ENCODE results near the gene PRAC2.
"Not testable (repeated sequence)": the region's sequence is repeated elsewhere in the genome, so short reads cannot be mapped to it uniquely, and the experiment has no call there.

The PRAC2 gene

DNA sequence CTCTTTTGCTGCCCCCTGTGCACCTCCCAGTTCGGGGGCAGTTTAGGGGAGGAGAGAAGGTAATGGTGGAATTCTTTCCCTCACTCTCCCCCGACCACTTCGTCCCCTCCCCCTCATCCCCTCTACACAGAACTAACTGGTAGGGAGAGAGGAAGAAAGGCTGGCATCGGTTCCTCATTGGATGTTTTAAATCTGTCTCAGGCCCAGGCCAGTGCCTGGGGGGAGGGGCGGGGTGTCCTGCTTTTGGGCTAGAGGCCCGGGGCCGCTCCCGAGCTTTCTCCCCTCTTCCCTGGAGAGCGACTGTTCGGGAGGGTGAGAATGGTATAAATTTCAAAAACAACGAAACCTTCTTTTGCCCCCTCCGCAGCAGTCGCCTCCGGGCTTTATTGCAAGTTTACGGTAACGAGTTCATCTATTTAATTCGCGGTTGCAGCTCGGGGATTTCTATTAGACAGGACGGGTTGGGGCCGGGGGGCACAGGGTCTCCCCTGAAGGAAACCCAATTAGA, at the start of gene PRAC2:
PRAC2 (plus strand) TSS at position 271 of the 508 bp plus-strand sequence. CDS start 1,226 bp downstream, outside the sequence.
- DNase-seq, result no peak

DNA sequence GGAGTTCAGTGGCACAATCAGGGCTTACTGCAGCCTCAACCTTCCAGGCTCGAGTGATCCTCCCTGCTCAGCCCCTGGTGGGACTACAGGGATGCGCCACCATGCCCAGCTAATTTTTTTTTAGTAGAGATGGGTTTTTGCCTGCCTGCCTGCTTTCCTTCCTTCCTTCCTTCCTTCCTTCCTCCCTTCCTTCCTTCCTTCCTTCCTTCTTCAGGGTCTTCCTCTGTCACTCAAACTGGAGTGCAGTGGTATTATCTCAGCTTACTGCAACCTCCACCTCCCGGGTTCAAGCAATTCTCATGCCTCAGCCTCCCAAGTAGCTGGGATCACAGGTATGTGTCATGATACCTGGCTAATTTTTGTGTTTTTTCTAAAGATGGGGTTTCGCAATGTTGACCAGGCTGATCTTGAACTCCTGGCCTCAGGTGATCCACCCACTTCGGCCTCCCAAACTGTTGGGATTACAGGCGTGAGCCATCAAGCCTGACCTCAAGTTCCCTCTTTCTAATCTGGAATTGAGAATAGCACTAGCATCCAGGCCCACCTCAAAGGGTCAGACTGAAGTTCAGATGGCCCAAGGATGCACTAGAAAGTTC, 45.9 kb upstream of the PRAC2 start:
- no peak for DNase-seq

DNA sequence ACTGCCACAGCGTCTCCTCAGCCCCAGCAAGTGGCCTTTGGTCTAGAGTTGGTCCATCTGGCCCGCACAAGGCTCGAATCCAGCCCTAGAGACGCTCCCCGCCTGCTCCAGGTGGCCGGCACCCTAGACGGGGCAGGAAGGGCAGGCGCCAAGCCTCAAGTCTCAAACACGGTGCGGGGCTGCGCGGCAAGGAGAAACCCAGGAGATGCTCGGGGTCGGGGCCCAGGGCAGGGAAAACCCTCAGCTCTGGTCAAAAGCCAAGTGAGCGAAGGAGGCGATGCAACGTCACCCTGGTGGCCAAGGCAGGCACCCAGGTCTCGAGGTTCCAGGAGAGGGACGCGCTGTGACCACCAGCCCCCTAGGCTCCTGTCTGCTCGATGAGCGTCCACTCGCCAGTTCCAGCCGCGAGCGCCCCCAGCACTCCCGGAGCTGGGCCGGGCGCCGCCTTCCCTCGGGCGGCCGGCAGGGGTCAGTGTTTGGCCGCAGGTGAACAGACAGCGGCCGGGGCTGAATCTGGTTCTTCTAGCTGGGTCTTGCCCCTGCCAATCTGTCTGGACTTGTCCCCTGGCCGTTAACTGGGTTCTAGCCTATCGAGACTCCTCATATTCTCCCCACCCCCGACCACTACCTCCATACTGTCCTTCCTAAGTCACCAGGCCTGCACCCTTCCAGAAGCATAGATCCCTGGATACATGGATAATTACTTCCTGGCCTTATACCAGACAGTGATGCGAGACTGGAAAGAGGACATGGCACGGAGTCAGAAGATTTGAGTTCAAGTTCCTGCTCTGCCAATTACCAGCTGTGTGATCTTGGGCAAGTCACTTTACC, 44.6 kb upstream of the PRAC2 start:
- DNase-seq, result peak; percentile 35 to 54 (median 52)

DNA sequence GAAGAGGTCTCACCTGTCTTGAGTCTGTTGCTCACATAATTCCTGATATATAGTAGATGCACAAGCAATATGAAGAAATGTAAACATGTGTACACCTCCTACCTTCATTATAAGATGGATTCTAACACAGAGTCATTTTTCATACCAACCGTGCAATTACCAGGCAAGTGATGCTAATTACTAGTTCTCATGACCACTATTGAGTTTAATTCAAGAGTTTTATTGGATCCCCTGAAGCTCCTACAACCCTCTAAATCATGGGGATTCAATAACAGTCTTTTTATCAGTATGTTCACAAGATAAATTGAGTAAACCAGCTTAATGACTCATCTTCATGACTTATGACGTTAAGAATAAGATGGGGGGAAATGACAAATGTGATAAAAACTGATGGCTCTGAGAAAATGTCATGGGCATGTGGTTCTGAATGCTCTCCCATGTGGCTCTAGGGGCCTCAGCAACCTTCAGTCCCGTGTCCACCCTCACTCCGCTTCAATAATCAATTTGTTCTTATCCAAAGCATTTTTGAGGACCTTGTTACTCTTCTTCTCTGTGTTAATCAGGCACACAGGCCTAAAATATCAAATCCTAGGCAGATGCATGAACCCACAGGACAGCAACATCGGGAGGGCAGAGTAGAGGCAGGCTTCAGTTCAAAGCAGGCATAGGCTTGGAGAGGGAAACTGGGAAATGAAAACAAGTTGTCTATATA, 43.4 kb upstream of the PRAC2 start:
- no peak for DNase-seq

DNA sequence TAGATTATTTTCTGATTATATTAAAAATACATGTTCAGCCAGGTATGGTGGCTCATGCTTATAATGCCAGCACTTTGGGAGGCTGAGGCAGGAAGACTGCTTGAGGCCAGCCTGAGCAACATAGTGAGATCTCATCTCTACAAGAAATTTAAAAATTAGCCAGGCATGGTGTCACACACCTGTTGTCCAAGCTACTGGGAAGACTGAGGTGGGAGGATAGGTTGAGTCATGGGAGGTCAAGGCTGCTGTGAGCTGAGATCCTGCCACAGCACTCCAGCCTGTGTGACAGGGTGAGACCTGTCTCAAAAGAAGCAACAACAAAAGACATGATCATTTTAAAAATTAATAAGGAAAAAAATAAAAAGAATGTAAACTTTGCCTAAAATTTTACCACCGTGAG, 41.4 kb upstream of the PRAC2 start:
- no peak for DNase-seq

DNA sequence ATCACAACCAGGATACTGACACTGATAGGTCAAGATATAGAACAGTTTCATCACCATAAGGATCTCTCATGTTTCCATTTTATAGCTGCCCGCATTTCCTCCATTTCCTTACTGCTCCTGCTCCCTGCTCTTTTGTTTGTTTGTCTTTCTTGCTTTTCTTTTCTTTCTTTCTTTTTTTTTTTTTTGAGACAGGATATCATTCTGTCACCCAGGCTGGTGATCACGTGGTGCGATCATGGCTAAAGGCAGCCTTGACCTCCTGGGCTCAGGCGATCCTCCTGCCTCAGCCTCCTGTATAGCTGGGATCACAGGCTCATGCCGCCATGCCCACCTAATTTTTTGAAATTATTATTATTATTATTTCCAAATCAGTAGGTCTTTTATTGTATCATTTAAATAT, 32.3 kb upstream of the PRAC2 start:
- DNase-seq, result no peak

DNA sequence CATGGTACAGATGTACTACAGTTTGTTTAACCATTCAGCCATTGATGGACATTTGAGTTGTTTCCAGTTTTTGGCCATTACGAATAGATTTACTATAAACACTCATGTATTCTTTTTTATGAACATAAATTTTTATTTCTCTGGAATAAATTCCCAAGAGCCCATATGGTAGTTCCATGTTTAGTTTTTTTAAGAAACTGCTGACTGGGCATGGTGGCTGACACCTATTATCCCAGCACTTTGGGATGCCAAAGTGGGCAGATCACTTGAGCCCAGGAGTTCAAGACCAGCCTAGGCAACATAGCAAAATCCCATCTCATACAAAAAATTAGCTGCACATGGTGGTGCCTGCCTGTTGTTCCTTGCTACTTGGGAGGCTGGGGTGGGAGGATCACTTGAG, 30.9 kb upstream of the PRAC2 start:
- no peak for DNase-seq

DNA sequence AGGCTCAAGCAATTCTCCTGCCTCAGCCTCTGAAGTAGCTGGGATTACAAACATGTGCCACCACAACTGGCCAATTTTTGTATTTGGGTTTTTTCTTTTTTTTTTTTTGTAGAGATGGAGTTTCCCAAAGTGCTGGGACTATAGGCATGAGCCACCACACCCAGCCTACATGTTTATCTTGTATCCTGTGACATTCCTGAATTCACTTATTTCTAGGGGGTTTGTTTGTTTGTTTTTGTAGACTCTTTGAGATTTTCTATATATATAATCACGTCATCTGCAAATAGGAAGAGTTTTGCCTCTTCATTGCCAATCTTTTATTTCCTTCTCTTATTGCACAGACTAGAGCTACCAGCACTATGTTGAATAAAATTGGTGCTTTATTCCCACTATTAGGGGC, 29.8 kb upstream of the PRAC2 start:
- no peak for DNase-seq

DNA sequence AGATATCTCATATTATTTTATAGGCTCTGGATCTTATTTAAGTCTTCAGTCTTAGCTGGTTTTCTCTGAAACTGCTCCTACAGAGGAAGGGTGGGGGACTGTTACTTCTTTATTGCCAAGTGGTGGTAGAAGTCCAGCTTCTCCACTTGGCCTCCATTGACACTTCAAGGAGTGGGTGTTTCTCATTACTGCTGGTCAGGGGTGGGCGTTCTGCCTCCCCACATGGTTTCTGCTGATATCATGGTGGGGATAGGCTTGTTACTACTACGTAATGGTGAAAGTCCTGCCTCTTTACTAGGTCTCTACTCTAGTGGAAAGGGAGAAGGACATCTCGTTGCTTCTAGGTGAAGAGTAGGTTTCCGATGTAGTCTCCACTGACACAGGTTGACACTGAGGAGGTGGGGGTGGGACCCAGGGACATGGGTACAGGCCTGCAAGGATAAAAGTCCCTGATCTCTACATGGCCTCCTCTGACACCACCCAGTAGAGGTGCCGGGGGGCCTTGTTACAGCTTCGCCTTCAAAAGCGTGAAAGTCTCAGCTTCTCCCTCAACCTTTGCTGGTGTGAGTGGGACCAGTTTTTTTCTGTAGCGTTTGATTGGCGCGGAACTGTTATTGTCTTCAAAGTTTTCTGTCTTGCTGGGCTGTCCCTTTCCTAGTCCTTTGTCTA, 21.0 kb upstream of the PRAC2 start:
- no peak for DNase-seq

DNA sequence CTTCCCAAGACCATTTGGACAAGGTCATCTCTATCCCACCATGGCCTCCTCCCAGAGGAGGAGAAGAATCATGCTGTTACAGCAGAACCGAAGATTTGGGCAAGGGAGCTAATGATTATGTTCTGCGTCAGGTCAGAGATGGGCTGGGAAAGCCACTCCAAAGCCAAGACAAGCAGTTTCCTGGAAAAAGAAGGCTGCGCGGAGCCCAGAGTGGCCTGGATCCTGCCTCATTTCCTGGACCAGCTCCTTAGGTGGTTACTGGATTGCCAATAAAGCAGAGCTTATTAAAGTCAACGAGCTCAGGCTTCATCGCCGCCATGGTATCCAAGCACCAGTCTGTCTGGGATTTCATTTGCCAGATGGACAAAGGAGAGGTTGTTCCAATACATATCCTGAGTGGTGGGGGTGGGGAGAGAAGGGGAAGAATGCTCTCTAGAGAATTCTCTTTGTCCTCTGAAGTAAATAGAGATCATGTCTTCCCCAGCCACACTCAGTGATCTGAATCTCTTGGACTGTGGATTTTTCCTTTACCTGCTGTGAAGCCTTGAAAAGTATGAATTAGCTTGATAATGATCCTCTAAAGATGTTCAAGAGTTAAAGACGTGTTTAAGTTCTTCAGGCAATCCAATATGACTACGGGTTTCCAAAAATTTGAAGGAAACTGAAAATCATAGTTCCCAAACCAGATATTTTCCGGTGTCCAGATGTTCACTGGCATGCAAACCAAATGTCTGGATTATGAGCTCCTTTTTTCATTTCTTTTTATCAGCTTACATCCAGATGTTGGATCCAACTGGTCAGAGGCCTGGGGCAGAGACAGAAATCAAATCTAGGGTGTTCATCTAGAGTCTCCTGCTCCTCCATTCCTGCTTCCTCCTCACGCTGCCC, 18.4 kb upstream of the PRAC2 start:
- no peak for DNase-seq

DNA sequence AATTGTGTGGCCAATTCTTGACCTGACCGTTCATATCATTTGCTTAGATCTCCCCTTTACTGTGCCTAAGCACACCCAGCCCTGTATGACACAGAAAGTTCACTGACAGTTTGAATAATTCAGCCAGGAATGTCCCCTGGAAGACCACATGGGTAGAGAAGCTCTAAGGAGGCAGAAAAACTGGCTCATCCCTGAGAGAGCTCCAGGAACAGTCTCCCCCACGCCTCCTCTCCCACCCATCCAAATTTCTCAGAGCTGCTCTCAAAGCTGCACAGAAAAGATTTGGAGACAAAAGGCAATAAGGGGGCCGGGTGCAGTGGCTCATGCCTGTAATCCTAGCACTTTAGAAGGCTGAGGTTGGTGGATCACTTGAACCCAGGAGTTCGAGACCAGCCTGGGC, 11.9 kb upstream of the PRAC2 start:
- DNase-seq, result no peak

DNA sequence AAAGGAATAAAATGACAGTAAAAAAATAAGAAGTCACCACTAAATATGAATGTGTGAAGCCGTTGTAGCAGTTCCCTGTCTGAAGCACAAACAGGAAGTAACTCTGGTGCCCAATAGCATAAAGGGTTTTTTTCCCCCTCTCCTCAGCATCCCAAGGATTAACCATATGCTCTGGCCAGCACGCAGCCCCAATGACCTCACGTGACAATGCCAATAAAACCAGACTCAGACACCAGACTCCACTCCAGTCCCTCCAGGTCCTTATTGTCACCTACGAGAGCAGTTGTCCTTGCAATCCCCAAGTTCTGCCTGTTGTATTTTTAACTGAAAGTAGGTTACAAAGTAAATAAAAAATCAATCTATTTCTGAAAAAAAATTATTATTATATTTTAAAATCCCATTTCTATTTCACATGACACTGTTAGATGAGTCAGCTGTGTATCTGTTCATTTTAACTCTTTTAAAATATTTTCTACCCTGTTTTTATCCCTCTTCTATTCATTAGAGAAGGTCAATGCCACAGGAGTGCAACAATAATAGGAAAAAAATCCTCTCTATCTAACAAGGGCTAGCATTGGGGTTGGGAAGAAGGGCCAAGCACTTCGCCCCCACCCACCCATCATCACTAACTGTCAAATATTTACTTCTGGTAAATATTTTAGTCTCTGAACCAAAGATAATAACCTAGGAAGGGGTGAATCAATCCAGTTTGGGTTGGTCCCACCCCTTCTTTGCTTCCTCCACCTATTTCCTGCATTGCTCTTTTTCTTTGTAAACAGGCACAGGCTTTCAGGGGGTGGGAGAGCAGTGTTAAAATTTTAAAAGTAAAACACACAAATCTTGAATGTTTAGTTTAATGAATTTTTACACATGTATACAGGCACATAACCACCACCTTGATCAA, 7.2 kb upstream of the PRAC2 start:
- DNase-seq, result no peak

DNA sequence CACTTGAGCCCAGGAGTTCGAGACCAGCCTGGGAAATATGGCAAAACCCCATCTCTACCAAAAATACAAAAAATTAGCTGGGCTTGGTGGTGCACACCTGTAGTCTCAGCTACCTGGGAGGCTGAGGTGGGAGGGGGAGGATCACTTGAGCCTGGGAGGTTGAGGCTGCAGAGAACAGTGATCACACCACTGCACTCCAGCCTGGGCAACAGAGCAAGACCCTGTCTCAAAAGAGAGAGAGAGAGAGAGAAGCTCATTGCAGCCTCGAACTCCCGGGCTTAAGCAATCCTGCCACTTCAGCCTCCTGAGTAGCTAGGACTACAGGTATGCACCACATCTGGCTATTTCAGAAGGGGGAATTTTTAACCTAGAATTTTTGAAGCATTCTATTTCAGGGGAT, 6.4 kb upstream of the PRAC2 start:
- not testable (repeated sequence) for DNase-seq

DNA sequence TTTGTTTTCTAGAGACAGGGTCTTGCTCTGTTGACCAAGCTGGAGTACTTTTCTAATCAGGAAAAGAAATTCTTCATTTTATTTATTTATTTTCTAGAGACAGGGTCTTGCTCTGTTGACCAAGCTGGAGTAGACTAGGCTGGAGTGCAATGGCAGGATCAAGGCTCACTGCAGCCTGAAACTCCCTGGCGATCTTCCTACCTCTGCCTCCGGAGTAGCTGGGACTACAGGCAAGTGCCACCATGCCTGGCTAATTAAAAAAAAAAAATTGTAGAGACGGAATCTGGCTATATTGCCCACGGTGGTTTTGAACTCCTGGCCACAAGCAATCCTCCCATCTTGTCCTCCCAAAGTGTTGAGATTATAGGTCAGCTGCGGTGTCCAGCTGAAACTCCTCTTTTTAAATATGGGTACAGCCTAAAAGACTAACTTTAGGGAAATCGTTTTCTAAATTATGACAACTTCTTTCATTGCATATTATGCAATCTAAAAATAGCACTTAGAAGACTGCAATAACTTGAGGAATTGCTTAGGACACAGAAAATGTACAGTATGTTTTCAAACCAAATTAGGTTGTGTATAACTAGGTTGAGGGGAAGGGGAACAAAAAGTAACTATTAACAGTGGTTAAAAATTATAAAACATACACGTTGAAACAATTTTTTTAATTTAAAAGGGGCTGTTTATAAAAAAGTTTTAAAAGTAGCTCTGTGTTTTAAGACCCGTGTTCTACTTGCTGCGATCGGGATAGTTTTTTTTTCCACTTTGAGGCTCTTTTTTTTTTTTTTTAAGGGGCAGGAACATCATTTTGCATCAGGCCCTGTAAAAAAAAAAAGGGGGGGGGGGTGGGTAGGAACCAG, 5.4 kb upstream of the PRAC2 start:
- no peak for DNase-seq

DNA sequence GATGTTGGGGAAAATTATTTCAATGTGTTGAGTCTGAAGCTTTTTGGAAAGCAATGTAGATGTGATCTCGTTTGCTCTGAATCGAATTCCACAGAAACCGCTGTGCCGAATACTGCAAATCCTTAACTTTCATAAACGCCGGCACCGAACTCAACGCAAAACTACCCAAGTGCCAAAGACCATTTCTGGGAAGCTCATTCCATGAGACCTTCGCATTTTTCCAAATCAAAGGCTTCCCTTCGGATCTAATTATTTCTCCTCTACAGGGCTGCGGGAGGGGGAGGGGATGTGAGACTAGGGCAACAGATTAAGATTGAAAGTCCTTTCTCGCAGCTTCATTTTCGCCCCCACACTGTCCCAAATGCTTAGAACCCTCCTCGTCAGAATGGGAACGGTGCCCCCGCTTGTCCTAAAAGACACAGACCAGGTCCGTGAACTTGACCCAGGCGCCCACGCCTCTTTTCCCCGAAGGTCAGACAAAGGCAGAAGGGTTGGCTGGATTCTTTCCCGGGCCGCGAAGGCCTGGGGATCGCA, 4.7 kb upstream of the PRAC2 start:
- no peak for DNase-seq

DNA sequence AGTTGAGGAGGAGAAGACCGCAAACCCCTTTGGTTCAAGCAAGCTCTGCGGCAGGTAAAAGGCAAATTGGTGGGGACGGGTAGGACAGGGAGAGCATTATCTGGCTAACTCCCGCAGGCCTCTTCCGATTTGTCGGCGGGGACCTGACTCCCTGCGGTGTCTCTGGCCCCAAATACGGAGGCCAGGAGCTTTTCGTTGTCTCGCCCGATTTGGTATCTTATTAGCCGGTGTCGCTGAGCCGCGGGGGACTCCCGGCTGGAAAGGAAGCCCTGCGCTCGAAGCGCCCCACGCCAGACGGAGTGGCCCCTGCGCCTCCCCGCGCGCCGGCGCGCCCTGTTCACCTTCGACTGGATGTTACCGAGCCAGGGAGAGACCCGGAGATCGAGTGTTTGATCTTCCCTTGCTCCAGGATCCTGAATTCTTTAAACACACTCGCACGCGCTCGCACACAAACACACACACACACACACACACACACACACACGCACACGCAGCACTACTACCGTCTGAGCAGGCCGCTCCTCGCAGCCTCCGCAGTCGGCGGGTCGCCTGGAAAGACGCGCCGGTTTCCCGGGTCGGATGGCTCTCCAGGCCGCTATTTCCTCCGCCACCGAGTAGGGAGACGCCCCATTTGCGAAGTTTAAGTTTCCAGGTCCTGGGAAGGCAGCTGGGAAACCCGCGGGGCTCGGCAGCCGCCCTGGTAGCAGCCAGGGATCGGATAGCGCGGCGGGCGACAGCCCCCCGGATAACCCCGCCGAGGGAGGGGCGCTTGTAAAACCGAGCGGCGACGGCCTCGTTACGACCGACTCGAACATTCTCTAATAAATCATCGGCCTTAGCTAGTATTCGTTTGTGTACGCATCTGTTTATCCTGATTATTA, 4.0 kb upstream of the PRAC2 start:
- DNase-seq, result no peak

DNA sequence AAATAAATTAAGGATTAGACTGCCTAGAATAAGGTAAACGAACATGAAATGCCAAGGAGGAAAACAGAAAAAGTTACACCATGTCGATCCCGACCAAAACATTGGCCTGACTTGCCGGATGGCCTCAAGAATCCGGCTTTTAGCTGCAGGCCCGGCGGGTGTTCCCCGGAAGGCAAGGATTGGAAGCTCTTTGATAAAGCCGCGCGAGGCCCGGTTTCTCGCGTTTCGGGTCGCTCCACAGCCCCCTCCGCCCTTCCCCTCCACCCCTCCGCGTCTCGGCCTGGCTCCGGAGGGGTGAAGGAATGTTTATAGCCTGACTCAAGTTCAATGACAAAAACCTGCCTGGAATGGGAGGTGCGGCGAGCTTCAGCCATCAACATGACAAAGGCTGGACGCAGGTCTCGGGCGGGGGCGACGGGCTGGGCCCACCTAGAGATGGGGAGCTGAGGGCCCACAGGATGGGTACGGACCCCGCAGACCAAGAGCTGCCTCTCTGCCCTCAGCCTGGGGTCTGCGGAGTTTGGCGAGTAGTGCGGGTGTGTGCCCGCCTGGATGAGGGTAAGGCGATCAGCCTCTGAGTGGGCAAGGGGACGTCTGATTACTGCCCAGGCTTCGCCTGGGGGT, 3.2 kb upstream of the PRAC2 start:
- DNase-seq, result no peak
